NCI-H524 treated with DMSO at 0.1 percent for 48 hours (cell line): ENCODE data around the gene KRT74.
"Not testable (repeated sequence)": the region's sequence is repeated elsewhere in the genome, so short reads cannot be mapped to it uniquely, and the experiment has no call there.

Experiments used
- DNase-seq: peaks from one replicate; lab custom pipeline; 2025; lab: John Stamatoyannopoulos, UW

The KRT74 gene

DNA sequence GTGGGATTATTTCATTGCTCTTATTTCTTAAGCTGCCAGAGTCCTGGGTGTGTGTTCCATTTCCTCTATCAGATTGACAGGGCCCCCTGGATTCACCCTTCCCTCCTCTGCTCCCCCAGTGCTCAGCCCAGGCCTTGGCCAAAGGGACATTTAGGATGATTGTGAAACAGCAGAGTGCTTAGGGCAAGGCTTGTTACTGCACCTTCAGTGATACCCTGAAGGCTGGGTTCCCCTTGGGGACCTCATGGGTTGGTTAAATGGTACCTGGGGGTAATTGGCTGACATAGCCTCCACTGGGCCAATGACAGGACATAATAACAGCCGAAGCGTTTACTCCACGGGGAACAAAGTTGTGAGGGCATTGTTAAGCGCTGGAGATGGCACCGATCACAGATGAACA lies 28.9 kb upstream of the KRT74 start:
- no peak for DNase-seq

DNA sequence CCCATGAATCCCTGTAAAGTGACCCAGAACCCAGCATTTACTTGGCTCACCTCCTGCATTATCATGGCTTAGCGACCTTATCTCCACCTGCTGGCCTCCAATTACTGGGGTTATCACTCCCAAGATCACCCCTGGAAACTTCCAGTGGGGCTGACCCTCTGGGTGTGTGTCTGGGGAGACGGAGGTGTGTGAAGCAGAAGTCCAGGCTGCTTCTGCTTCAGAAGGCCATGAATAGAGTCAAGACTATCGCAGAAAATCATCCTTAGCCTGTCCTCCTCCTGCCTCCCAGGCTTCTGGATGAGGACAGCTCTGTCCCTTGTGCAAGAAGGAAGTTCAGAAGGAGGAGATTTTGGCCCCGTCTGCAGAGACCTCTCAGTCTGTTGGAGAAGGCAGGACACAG lies 28.0 kb upstream of the KRT74 start:
- DNase-seq: no peak

DNA sequence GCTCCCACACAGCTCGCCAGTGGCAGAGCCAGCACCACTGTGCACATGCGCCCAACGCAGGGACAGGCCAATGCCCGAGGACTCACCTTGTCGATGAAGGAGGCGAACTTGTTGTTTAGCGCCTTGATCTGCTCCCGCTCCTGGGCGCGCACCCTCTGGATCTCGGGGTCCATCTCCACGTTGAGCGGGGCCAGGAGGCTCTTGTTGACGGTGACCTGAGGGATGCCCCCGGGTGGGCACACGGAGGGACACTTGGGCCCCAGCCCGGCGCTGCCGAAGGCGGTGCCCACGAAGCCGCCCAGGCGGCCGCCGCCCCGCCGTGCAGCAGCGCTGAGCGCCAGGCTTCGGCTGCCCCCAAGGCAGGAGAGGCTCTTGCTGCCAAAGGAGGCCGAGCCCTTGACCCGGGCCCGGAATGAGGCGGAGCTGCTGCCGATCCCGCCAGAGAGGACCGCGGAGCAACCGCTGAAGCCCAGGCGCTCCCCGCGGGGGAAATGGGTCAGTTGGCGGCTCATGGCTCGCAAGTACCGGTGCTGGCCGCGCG lies 27.4 kb upstream of the KRT74 start, which contains the start of gene KRT72:
TSS of gene KRT72 (minus strand) at position 523 of the 541 bp plus-strand sequence. CDS start at position 512, 11 bp downstream.
- DNase-seq: no peak

DNA sequence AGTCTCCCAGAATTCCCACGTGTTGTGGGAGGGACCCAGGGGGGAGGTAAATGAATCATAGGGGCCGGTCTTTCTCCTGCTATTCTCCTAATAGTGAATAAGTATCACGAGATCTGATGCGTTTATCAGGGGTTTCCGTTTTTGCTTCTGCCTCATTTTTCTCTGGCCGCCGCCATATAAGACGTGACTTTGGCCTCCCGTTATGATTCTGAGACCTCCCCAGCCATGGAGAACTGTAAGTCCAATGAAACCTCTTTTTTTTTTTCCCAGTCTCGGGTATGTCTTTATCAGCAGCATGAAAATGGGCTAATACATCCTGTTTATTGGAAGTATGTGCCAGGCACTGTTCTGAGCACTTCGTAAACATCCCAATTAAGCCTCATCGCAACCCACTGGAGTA lies 26.8 kb upstream of the KRT74 start:
- no peak for DNase-seq

DNA sequence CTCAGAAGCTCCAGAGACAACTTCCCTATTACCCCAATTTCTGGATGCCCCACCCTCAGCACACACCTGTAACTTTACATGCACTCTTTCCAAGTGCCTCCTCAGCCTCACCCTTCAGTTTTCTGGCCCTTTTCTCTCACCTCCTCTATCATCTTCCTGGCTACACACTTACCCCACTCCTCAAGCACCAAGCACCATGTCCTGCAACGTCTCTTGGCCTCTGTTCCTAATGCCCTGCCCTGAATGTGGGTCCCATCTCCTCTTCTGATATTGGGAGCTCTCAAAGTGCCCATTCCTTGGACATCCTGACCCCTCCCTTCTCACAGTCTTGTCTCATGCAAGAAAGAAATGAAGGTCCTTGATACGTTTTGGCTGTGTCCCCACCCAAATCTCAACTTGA lies 26.4 kb upstream of the KRT74 start:
- no peak for DNase-seq

DNA sequence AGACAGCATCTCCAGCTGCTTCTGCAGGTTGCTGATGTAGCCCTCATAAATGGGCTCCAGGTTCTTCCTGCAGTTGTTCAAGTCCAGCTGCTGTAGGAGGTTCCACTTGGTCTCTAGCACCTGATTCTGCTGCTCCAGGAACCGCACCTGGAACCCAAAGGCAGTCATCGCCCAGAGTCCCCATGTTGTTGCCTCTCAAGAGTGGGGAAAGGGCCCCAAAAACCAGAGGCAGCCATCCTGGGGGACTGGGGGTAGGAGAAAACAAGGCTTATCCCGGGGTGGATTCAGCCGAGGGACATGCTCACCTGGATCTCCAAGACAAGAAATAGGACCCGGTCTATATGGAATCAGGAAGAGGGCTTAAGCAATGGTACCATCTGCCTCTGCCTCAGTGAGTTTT lies 25.3 kb upstream of the KRT74 start:
- no peak for DNase-seq

DNA sequence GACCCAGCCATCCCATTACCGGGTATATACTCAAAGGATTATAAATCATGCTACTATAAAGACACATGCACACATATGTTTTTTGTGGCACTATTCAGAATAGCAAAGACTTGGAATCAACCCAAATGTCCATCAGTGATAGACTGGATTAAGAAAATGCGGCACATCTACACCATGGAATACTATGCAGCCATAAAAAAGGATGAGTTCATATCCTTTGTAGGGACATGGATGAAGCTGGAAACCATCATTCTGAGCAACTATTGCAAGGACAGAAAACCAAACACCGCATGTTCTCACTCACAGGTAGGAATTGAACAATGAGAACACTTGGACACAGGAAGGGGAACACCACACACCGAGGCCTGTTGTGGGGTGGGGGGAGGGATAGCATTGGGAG lies 20.6 kb upstream of the KRT74 start:
- not testable (repeated sequence) for DNase-seq

DNA sequence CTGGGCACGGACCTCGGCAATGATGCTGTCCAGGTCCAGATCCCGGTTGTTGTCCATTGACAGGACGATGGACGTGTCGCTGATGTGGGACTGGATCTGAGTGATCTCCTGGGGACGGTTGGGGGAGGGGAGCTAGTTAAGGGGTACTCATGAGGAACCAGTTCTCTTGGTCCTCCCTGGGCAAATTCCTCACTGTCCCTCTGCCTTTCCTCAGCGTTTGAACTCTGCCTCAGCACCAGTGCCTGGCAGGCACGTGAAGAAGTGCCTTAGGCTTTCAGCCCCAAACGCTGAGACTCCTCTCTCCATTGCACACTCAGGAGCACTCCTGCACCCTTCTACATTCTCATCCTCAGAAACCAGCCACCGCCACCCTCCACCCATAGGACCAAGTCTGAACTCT lies 17.9 kb upstream of the KRT74 start:
- DNase-seq: no peak

DNA sequence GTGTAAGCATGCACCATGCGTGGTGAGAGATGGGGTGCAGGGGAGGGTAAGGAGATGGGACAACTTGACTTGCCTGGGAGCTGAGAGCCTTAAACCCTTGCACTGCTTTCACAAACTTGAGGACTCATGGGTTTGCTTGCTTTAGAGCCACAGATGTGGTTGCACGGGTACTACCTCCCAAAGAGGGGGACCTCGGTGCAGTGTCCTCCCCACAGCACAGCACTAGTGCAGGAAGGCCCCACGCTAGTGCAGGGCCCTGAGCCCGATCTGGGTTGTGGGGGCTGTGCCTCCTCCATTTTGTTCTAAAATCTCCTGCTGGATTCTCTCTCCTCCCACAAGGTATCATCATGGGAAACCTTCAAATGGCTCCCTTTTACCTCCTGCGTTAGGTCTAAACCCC lies 16.4 kb upstream of the KRT74 start:
- DNase-seq: no peak

DNA sequence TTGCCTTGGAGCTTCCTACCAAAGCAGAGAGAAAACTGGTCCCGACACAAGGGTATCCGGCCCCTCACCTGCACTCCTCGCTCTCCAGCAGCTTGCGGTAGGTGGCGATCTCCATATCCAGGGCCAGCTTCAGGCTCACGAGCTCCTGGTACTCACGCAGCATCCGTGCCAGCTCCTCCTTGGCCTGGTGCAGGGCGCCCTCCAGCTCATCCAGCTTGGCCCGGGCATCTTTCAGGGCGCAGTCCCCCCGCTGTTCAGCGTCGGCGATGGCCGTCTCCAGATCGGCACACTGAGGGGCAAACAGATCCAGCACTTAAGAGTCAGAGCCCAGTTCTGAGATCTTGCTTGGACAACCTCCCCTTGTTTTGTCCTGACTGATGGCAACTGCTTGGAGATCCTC lies 13.9 kb upstream of the KRT74 start:
- no peak for DNase-seq

DNA sequence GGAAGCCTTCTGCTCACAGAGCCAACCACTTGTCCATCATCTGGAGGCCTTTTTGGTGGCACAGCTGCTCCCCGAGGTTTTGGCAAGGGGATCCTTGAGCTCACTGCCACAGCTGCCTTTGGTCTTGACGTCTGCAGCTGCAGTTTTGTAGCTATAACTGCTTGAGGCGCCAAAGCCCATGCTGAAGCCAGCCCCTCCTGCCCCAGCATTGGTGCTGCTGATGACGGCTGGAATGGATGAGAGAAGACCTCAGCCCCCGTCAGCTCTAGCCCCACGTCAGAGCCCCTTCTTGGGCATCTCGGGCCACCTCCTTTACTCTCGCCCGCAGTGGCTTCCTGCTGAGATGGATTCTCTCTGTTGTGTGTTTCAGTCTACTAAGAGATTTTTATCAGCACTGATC lies 12.3 kb upstream of the KRT74 start:
- no peak for DNase-seq

DNA sequence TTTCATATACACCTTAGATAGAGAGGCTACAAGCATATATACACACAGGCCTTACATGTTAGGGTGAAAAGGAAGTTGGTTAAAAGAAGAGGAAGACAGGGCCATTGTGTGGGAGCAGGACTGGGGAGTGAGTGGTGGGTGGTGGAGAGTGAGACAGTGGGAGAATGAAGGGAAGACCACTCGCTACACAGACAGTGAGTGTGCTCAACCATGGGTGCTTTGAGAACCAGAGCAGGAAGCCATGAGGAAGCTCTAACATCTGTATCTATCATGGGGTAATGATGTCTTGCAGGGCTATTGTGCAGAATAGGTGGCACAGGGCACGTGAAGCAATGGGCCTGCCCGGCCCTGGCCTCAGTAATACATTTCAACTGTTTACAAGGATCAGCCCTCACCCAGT lies 11.4 kb upstream of the KRT74 start:
- no peak for DNase-seq

DNA sequence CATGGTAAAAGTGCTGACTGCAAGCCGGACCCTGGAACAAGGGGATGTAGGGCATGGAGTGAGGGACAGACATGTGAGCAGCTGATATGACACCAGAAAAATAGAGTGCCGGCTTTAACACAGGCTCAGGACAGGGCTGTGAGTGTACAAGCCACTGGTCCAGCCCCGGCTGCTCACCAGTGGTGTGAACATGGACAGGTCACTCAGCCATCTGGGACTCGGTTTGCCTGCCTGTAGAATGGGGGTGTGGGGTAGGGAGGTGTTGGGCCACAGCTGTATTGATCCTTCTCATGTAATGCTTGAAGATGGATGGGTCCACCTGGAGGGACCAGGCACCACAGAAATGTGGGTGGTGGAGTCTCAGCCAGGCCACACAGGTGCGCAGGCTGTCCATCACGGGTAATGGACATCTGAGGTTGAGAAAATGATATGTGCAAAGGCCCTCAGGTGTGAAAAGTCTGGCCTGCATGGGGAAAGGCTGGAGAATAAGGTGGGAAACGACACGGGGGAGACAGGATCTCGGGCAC lies 10.6 kb upstream of the KRT74 start:
- no peak for DNase-seq

DNA sequence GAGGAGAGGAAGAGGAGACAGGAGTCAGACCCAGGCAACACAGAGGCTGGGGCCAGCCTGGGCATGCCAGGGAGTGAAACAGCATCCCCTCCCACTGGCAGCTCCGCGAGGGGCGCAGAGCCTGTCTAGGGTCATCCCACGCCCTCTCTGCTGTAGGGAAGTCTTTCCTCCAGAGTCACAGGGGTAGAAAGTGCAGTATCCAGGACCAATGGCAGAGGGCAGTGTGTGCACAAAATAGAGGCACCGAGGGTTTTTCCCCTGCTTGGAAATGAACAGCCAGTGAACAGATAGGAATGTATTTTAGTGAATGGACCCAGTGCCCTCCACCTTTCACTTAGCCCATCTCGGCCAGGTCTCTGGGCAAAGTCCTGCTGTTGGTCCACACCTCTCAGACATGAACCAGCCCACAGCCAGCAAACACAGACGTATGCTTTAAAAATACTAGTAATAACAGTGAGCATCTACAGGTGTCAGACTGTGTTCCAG lies 9.4 kb upstream of the KRT74 start:
- DNase-seq: peak; percentile 25

DNA sequence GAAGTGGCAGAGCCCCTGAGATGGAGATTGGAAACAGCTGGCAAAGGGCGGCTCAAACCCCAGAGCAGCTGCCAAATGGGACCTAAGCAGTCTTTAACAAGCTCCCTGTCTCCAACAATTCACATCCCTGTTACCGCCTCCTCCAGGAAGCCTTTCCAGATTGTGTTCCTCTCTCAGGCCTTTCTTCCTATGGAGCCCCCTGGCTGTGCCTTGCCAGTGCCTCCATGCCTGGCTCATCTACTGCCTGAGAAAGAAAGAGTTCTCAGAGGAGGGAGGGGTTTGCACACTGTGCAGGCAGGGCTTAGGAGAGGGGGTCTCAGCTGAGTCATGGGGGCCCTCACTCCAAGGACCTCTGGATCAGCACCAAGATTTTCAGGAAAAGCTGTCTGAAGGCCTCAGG lies 8.8 kb upstream of the KRT74 start:
- peak; percentile 12 for DNase-seq

DNA sequence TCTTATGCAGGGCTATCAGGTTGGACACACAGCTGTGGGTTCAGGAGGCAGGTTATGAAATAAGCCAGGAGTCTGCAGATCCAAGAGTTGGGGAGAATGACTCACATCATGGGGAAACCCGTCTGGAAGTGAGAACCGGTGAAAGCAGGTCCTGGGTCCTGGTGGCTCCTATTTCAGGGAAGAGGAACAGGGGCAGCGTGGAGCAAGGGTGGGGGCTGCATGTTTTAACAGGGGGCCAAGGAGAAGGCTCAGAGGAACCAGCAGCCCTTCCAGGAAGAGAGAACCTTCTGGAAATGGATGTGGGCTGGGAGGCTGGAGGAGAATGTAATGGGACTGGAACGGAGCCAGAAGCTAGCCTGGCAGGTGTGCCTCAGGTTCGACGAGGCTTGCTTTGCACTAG lies 7.8 kb upstream of the KRT74 start:
- no peak for DNase-seq

DNA sequence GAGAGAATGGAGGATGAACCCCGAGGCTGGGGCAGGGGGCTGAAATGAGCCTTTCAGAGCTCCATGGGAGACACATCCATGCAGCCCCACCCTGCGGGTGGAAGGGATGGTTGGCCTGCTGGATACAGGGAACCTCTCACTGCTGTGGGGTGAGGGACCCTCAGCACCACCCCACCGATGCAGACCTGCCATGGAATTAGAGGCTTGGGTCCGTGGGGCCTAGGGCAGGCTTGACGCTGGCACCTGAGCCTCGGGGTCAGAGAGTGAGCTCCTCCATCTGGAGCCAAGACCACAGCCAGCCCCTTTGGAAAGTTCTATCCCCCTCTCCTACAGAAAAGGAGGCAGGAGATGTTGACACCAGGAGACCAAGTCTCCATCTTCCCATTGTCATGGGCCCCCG lies 7.4 kb upstream of the KRT74 start:
- no peak for DNase-seq

DNA sequence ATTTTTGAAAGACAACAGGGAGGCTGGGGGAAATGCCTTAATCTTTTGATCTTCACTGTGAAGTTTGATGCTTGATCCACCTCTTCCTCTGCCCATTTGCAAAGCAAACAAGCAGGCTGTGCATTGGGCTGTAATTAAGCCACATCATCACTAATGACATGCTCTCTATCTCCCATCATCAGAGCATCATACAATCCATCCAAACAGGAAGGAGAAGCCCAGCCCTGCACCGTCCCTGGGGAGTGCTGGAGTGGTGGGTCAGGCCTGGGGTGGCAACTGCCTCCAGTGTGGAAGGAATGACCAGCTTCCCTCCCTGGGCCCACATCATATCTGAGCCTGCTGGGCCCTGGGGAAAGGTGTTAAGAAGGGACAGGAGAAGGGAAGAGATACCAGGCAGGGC lies 6.9 kb upstream of the KRT74 start:
- DNase-seq: no peak

DNA sequence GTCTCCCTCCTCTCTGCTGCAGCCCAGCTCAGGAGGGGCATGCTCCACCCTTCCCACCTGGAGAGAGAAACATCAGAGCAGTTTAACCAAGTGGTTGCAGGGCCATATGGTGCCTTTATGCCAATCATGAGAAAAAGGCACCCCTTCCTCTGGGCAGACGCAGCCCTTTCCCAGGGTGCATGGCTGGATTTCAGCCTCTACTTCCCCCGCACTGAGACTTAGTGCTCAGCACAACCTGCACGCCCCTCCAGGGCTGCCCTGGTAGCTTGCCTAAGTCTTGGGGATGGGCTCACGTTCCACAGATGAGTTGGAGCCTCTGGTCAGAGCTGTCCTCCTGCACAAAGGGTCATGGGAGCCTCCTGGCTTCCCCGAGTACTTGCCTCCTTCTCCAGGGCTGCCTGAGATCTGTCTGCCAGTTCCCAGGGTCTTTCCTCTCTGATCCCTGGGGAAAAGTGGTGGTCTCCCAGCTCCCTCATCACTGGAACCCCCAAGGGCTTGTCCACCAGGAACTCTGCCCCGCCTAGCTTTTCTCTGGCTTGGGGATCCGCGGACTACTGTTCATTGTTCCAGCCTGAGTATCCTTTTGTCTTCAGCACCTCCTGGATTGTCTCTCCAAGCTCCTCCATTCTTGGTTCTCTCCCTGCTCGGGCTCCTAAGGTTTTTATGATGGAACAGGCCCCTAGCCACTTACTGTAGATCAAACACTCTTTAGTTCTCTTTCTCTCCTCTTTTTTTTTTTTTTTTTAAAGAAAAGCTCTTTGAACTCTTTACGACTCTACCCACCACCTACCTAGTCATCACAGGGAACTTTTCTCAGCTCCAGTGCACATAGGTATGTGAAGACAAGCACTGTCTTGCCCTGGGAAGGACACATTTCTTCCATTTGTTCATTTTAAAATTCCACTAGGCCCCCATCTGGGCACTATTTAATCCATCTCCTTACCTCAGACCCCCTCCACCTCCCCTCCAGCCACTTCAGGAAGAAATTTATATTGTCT lies 6.1 kb upstream of the KRT74 start:
- DNase-seq: no peak

DNA sequence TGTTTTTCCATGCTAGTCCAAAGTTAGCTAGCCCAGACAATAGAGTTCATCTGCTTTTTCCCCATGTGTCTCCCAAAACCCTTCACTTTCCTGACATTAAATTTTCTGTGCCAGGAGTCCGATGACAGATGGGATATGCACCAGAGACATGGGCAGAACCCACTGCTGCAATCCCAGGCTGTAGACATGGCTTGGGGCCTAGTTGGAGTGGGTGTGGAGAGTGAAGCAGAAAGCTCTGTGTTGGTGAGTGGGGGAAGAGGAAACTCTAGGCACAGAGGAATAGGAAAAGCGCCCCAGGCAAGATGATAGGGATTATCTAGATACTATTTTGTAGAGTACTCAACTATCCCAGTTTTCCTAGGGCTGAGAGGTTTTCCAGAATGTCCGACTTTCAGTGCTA lies 4.8 kb upstream of the KRT74 start:
- DNase-seq: no peak

DNA sequence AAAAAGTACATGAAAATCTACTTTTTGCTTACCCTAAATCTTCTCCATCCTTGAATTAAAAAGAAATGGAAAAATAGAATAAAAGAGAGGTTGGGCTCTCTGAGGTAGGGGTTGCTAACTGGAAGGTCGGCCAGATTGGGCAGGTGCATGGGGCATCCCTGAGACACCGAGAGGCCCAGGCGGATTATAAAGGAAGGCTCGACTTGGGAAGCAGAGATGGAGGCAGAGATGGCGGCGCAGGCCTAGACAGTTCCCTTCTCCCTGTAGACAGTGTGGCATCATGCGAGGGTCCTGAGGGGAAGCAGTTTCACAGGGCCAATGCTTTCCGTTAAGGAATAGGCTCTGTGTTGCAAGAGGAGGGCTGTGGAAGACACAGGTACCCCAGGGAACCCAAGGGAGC lies 3.7 kb upstream of the KRT74 start:
- DNase-seq: no peak

DNA sequence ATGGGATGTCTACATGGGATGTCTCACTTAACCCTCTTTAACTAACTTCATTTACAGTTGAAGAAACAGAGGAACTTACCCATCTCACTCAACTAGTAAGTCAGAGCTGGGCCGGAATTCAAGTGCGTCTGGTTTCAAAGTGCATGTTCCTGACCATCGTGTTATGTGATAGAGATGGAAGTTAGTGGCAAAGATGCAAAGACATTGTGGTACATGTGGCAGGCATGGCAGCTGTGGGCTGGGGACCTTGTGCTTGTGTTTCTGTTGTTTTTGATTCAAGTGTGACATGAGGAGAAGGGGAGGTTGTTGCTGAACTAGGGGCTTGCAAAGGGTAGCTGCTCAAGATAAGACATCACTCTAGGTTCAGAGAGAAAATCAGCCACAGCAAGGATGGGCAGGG lies 2.3 kb upstream of the KRT74 start:
- no peak for DNase-seq

DNA sequence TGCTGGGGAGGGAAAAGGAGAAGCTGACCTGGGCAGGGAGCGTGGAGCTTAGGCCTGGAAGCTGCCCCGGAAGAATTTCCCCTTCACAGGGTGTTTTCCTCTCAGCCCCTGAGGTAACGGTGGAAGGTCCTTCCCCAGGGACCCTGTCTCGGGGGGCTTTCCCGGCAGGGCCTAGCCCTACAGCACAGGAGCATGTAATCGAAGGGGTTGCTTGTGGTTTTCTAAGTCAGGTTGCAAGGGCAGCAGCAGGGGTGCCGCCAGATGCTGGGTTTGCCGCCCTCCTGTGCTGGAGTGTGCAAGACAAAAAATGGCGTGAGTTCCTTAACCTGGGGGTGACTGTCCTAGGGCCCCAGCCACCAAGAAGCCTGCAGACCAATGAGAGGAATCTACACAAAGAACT lies 1.6 kb upstream of the KRT74 start:
- no peak for DNase-seq
